Natural killer cell (primary cell): ENCODE results near the gene GJC2. TPM values are rescaled to one million over a fixed set of nuclear protein-coding genes. Genes with fewer than 3 reads are reported as not detected.

Source experiments
- ATAC-seq, 3 donors: fragments of 150-1000 bp in 2 of 3; fragments of 200-7000 bp in 1 of 3; cut with Tn5 transposase; 1 replicate in 1 of 3; 2 replicates in 2 of 3; pipeline ENCODE4 v1.10.0; 2021; ENCODE audit warnings: mild to moderate bottlenecking in 2 of 3, moderate library complexity in 2 of 3
- DNase-seq, 2 donors: peaks; one replicate each; pipeline versions ENCODE4 v3.0.0 to v3.0.0-alpha.2; 2013 to 2021; ENCODE audit warnings: mixed read lengths in 1 of 2
- H3K27ac ChIP-seq: one replicate; pipeline ENCODE4 v1.5.1; 2013; ENCODE audit warnings: mild to moderate bottlenecking, low read length
- H3K27me3 ChIP-seq: one replicate; pipeline ENCODE4 v1.6.1; 2013; ENCODE audit warnings: low read length; ENCODE audit not compliant: control insufficient read depth, insufficient read depth
- H3K36me3 ChIP-seq: one replicate; pipeline ENCODE4 v1.6.1; 2013; ENCODE audit warnings: low read length; ENCODE audit not compliant: control insufficient read depth, insufficient read depth
- H3K4me1 ChIP-seq: one replicate; pipeline ENCODE4 v1.6.1; 2013; ENCODE audit warnings: low read length; ENCODE audit not compliant: control insufficient read depth, insufficient read depth
- H3K4me3 ChIP-seq: one replicate; pipeline ENCODE4 v1.5.1; 2013; ENCODE audit warnings: low read length
- H3K9me3 ChIP-seq: one replicate; pipeline ENCODE4 v1.6.1; 2013; ENCODE audit warnings: low read length; ENCODE audit not compliant: control insufficient read depth, insufficient read depth
- H3K27ac Mint-ChIP-seq, 2 donors: one replicate each; pipeline ENCODE4 v1.8.0; 2022; ENCODE audit warnings: mild to moderate bottlenecking in 2 of 2, mixed read lengths in 2 of 2, moderate library complexity in 1 of 2
- H3K27me3 Mint-ChIP-seq, 2 donors: one replicate each; pipeline ENCODE4 v1.8.0; 2022; ENCODE audit warnings: low read depth in 2 of 2, mixed read lengths in 2 of 2
- H3K36me3 Mint-ChIP-seq: one replicate; pipeline ENCODE4 v1.8.0; 2022; ENCODE audit warnings: mixed read lengths
- H3K4me1 Mint-ChIP-seq, 2 donors: one replicate each; pipeline ENCODE4 v1.8.0; 2022; ENCODE audit warnings: mixed read lengths in 2 of 2
- H3K4me3 Mint-ChIP-seq: one replicate; pipeline ENCODE4 v1.8.0; 2022; ENCODE audit warnings: mild to moderate bottlenecking, moderate library complexity, mixed read lengths
- H3K9me3 Mint-ChIP-seq, 2 donors: one replicate each; pipeline ENCODE4 v1.8.0; 2022; ENCODE audit warnings: mixed read lengths in 2 of 2
- WGBS: methylation state at CpG from one replicate; pipeline ENCODE4 v1.1.7; 2013; ENCODE audit warnings: missing lambda C conversion rate; ENCODE audit not compliant: insufficient coverage; 5-methylcytosine and 5-hydroxymethylcytosine counted together
- intact Hi-C: fragments of 100-400 bp; cut with micrococcal nuclease; formaldehyde crosslinking; loops from one replicate; pipeline ENCODE4 v1.14.2; 2022
- total RNA-seq, 4 donors: library from RNA; stranded (reverse); fragments of 120-200 nt in 1 of 4; gene quantifications; one replicate each; pipeline versions ENCODE4 v1.2.3 to v1.2.4, GENCODE V29; 2013 to 2022
- TF ChIP-seq, protein P1 (sequence below): fragments of 200-600 bp; IDR thresholded peaks from one replicate; pipeline ENCODE4 v1.8.0; 2022; ENCODE audit warnings: antibody characterized with exemption

Gene GJC2
- total RNA-seq, 3 donors from 2014 or later (not counting 1 experiment from before 2014, with no cell fraction given) = 1.0 to 2.2 (median 1.7) TPM

GRCh38 chr1:228150461-228151179 is 890 bp downstream of the GJC2 start:
- no peaks in the 10 kb centered on the region for H3K36me3 Mint-ChIP-seq
- ATAC-seq (peak in 1 of 3 donors; percentile 14), DNase-seq (peak in 1 of 2 donors; percentile 13)
- H3K4me1 Mint-ChIP-seq = peaks cover 0 to 10% of the 10 kb centered on the region in 2 donors
- no peaks in the 10 kb centered on the region for H3K27me3 Mint-ChIP-seq
- no peak overlapping the region for H3K4me3 ChIP-seq
- H3K27ac Mint-ChIP-seq = peak overlapping the region; percentile 51 to 70
- H3K9me3 Mint-ChIP-seq = no peaks in the 10 kb centered on the region
- no peak overlapping the region for H3K4me3 Mint-ChIP-seq
- H3K27ac ChIP-seq = no peak overlapping the region
- TF ChIP-seq, protein P1, sequence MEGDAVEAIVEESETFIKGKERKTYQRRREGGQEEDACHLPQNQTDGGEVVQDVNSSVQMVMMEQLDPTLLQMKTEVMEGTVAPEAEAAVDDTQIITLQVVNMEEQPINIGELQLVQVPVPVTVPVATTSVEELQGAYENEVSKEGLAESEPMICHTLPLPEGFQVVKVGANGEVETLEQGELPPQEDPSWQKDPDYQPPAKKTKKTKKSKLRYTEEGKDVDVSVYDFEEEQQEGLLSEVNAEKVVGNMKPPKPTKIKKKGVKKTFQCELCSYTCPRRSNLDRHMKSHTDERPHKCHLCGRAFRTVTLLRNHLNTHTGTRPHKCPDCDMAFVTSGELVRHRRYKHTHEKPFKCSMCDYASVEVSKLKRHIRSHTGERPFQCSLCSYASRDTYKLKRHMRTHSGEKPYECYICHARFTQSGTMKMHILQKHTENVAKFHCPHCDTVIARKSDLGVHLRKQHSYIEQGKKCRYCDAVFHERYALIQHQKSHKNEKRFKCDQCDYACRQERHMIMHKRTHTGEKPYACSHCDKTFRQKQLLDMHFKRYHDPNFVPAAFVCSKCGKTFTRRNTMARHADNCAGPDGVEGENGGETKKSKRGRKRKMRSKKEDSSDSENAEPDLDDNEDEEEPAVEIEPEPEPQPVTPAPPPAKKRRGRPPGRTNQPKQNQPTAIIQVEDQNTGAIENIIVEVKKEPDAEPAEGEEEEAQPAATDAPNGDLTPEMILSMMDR = no peak
- H3K9me3 ChIP-seq = no peaks in the 10 kb centered on the region
- intact Hi-C loops = no loop called here
- H3K36me3 ChIP-seq = peaks cover 36% of the 10 kb centered on the region
- 93% methylated on average over 13 of the region's 17 CpGs for WGBS
- H3K27me3 ChIP-seq = no peaks in the 10 kb centered on the region
- peaks cover 6% of the 10 kb centered on the region for H3K4me1 ChIP-seq

- WGBS = 90% methylated on average over 12 of the region's 12 CpGs
- DNase-seq (peak in 1 of 2 donors; percentile 12), ATAC-seq (peak in 1 of 3 donors; percentile 14)
- peaks cover 0 to 7% of the 10 kb centered on the region in 2 donors for H3K4me1 Mint-ChIP-seq
- Histone ChIP-seq H3K36me3 (peaks cover 30% of the 10 kb centered on the region), H3K9me3 (no peaks in the 10 kb centered on the region), H3K27me3 (no peaks in the 10 kb centered on the region), H3K27ac (no peak overlapping the region), H3K4me1 (peaks cover 5% of the 10 kb centered on the region), H3K4me3 (no peak overlapping the region)
- intact Hi-C loops = no loop called here
- peak overlapping the region; percentile 51 to 70 for H3K27ac Mint-ChIP-seq
- H3K27me3 Mint-ChIP-seq = no peaks in the 10 kb centered on the region
- H3K9me3 Mint-ChIP-seq = no peaks in the 10 kb centered on the region
- H3K4me3 Mint-ChIP-seq = peak overlapping the region; percentile 17
- TF ChIP-seq, protein P1 = no peak
- H3K36me3 Mint-ChIP-seq = no peaks in the 10 kb centered on the region
Measured at GRCh38 chr1:228151180-228151925, 1.6 kb downstream of the GJC2 start.

- no peak for DNase-seq
- no peak for ATAC-seq
Measured at GRCh38 chr1:228152097-228152917, 2.6 kb downstream of the GJC2 start.

More at GRCh38 chr1:228152097-228152917, 2.6 kb downstream of the GJC2 start:
- 91% methylated on average over 18 of the region's 19 CpGs for WGBS
- Mint-ChIP-seq H3K4me3 (no peak overlapping the region), H3K27me3 (no peaks in the 10 kb centered on the region), H3K27ac (peak overlapping the region in 1 of 2 donors; percentile 70), H3K36me3 (no peaks in the 10 kb centered on the region), H3K9me3 (no peaks in the 10 kb centered on the region), H3K4me1 (peaks cover 0 to 9% of the 10 kb centered on the region in 2 donors)
- TF ChIP-seq, protein P1 = no peak
- Histone ChIP-seq H3K27ac (no peak overlapping the region), H3K27me3 (no peaks in the 10 kb centered on the region), H3K36me3 (peaks cover 20% of the 10 kb centered on the region), H3K9me3 (no peaks in the 10 kb centered on the region), H3K4me3 (no peak overlapping the region), H3K4me1 (peaks cover 6% of the 10 kb centered on the region)
- intact Hi-C loops = no loop called here
